Endothelial cell of umbilical vein (primary cell): Measurements from ENCODE around the gene CPT1A.

ENCODE experiments used
- CTCF ChIP-seq, 2 donors: IDR thresholded peaks; 1 replicate in 1 of 2; 2 replicates in 1 of 2; pipeline ENCODE4 v1.5.1; 2011; ENCODE audit warnings: low read length in 2 of 2, mild to moderate bottlenecking in 2 of 2, moderate library complexity in 2 of 2, control low read depth in 1 of 2, inconsistent platforms in 1 of 2, low read depth in 1 of 2; ENCODE audit not compliant: insufficient read depth in 1 of 2; ENCODE audit errors: extremely low read depth in 1 of 2
- EZH2 ChIP-seq: IDR thresholded peaks from 2 replicates; pipeline ENCODE4 v1.6.1; 2012; ENCODE audit warnings: borderline replicate concordance, low read depth, mild to moderate bottlenecking, moderate library complexity, low read length, inconsistent platforms; ENCODE audit not compliant: severe bottlenecking
- GATA2 ChIP-seq: IDR thresholded peaks from 2 replicates; pipeline ENCODE4 v1.7.0; 2011; ENCODE audit warnings: low read depth, mild to moderate bottlenecking, moderate library complexity, mixed read lengths, low read length; ENCODE audit not compliant: insufficient read length, insufficient read depth
- JUN ChIP-seq: IDR thresholded peaks from 2 replicates; pipeline ENCODE4 v1.6.1; 2011; ENCODE audit warnings: borderline replicate concordance, low read depth; ENCODE audit not compliant: insufficient read length, insufficient read depth
- MAX ChIP-seq: IDR thresholded peaks from 2 replicates; pipeline ENCODE4 v1.6.1; 2011; ENCODE audit not compliant: insufficient read depth, insufficient read length
- MYC ChIP-seq: IDR thresholded peaks from one replicate; pipeline ENCODE4 v1.6.1; 2011; ENCODE audit warnings: mild to moderate bottlenecking, low read depth, low read length
- POLR2A ChIP-seq: IDR thresholded peaks from 2 replicates; pipeline ENCODE4 v1.6.1; 2012; ENCODE audit warnings: low read depth, mild to moderate bottlenecking, control low read depth, low read length
- POLR2AphosphoS5 ChIP-seq: IDR thresholded peaks from 2 replicates; pipeline ENCODE4 v1.6.1; 2012; ENCODE audit warnings: low read depth, mild to moderate bottlenecking, control low read depth, low read length, moderate library complexity; ENCODE audit not compliant: insufficient read depth

GRCh38 chr11:68809506-68809905, 32.2 kb downstream of the CPT1A start:
- TF ChIP-seq CTCF (IDR thresholded peaks at IDR 0.05; ENCODE audit: extremely low read depth in 1 of 2, insufficient read depth in 1 of 2, low read depth in 1 of 2, low read length in 2 of 2) (no peak), POLR2AphosphoS5 (no peak), POLR2A (no peak), MAX (no peak), GATA2 (no peak), EZH2 (no peak), MYC (no peak), JUN (no peak)
